KOPT-K1 (cell line): ENCODE data around the gene PDSS2.

ENCODE experiments used
- H3K27ac ChIP-seq: fragments of 200-600 bp; sonication (generic); 2 replicates; pipeline ENCODE4 v1.5.1; 2016; ENCODE audit warnings: antibody characterized with exemption, mild to moderate bottlenecking, low read depth, low read length; ENCODE audit not compliant: poor library complexity, severe bottlenecking
- H3K36me3 ChIP-seq: fragments of 200-600 bp; sonication (generic); 2 replicates; pipeline ENCODE4 v1.5.1; 2017; ENCODE audit warnings: antibody characterized with exemption, mild to moderate bottlenecking, low read length, moderate library complexity; ENCODE audit not compliant: insufficient read depth
- H3K9me3 ChIP-seq: fragments of 200-600 bp; sonication (generic); 2 replicates; pipeline ENCODE4 v1.5.1; 2017; ENCODE audit warnings: antibody characterized with exemption, low read length, mild to moderate bottlenecking; ENCODE audit not compliant: insufficient read depth, poor library complexity, severe bottlenecking

Gene PDSS2

GRCh38 chr6:107459283-107460082, at the start of gene PDSS2:
Gene PDSS2, minus strand, starts transcription at chr6:107459564. Its CDS starts 279 bp downstream, at chr6:107459285.
- H3K9me3 ChIP-seq, result no peaks in the 10 kb centered on the region
- peak within 1 kb of the TSS; percentile 81 for H3K27ac ChIP-seq
- no peaks in the 10 kb centered on the region for H3K36me3 ChIP-seq

GRCh38 chr6:107506145-107506544, 46.8 kb upstream of the PDSS2 start:
- H3K36me3 ChIP-seq, result peaks cover 36% of the 10 kb centered on the region
- no peak overlapping the region for H3K27ac ChIP-seq

GRCh38 chr6:107504270-107505026, 45.1 kb upstream of the PDSS2 start:
- Histone ChIP-seq H3K27ac (no peak overlapping the region), H3K9me3 (no peaks in the 10 kb centered on the region), H3K36me3 (peaks cover 31% of the 10 kb centered on the region)

More at GRCh38 chr6:107506145-107506544, 46.8 kb upstream of the PDSS2 start:
- H3K9me3 ChIP-seq, result no peaks in the 10 kb centered on the region

GRCh38 chr6:107496892-107497684, 37.7 kb upstream of the PDSS2 start:
- Histone ChIP-seq H3K27ac (no peak overlapping the region), H3K9me3 (no peaks in the 10 kb centered on the region), H3K36me3 (no peaks in the 10 kb centered on the region; the same call in 1 of the 2 replicates)

DNA sequence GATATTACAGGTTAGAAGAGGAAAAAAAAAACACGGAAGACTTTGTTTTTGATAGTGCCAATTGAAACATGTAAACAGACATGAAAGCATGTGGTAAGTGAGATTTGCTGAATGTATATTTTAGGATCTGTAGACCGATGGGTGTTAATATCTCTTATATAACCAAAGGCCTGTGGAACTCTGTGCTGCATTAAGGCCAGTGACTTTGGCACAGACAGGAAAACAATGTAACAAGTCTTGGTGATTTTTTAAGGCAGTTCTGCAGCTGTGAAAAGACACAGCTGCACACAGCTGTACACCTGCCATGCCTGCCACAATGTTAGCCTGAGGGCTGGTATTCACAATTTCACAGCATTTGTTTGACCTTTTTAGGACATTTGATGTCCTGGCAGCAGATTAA, 36.6 kb upstream of the PDSS2 start:
- H3K9me3 ChIP-seq, result no peaks in the 10 kb centered on the region
- H3K27ac ChIP-seq, result no peak overlapping the region
- H3K36me3 ChIP-seq, result no peaks in the 10 kb centered on the region; the same call in 1 of the 2 replicates

GRCh38 chr6:107495196-107495643, 35.9 kb upstream of the PDSS2 start:
- no peaks in the 10 kb centered on the region for H3K9me3 ChIP-seq
- no peaks in the 10 kb centered on the region; the same call in 1 of the 2 replicates for H3K36me3 ChIP-seq
- H3K27ac ChIP-seq, result no peak overlapping the region

DNA sequence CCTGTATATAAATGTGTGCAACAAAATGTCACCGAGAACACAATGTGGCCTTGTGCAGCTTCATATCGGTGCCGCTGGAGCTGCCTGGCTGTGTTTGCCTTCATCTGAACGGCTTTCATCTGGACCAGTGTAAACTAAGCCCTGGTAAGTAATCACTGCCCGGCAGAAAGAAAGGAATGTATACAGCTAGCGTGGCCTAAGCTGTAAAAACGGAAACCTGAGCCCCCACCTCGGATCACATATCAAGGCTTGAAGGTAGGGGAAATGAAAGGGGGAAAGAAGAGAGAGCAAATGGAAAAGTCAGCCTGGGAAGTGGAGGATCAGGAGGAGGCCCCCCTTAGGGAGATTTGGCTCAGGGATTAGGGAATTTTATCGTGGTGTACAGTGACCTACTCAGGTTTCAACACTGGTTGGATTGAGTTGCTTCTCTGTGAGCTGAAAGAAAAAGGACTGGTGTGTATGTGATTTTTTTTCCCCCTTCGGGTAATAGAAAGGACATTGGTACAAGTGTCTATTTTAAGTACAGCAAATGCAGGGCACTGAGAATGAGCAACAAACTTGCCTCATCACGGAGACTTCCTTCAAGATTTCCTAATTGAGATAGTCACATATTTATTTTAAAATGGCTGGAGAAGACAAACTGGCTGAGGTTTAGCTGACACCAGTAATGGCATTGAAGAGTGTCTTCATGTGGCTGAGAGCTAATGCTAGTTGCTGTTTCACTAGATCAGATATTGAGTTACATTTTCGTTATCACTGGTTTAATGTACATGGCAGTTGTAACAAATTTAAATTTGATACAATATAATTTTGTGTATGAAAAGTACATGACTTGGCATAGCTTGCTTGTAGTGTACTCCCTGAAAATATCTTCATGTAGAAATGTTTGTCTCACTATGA, 34.0 kb upstream of the PDSS2 start:
- no peak overlapping the region for H3K27ac ChIP-seq

DNA sequence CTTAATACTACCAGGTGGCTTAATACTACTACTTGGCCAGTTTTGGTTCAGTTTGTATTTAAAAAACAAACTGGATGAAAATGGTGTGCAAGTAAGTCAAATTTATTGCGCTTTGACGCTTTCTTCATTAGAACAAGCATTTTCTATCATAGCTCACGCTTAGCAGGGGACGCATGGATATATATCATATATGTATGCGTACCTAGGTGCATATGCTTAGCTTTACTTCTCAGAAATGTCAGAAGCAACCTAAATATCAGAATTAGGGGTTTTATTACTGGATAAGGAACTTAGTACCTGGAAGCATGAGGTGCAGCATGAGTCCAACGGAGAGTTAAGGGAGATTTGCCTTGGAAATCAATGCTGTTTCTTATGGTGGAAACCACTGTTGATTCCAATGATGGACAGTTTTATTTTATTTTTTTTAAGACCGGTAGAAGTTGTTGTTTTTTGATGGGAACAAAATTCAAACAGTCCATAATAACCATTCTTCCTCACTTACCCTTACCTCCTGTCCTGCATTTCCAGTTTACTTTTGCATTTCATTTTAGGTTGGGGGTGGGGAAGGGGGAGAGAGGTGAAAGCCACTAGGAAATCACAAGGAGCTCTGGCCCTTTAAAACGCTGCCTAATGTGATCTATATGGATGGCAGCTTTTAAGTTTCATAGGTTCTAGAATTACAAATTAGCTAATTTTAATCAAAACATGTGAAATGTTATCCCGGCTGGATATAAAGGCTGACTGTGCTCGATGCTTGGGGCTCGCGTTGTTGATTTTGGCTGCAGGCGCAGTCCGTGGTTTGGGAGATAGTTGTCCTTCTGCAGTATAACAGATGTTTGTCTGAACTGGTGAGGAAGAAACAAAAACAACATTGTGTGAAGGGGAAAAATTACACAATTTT, 32.6 kb upstream of the PDSS2 start:
- H3K27ac ChIP-seq, result no peak overlapping the region
- H3K9me3 ChIP-seq, result no peaks in the 10 kb centered on the region
- H3K36me3 ChIP-seq, result no peaks in the 10 kb centered on the region; the same call in 1 of the 2 replicates

More for the DNA sequence above, 34.0 kb upstream of the PDSS2 start:
- no peaks in the 10 kb centered on the region; the same call in 1 of the 2 replicates for H3K36me3 ChIP-seq
- no peaks in the 10 kb centered on the region for H3K9me3 ChIP-seq

DNA sequence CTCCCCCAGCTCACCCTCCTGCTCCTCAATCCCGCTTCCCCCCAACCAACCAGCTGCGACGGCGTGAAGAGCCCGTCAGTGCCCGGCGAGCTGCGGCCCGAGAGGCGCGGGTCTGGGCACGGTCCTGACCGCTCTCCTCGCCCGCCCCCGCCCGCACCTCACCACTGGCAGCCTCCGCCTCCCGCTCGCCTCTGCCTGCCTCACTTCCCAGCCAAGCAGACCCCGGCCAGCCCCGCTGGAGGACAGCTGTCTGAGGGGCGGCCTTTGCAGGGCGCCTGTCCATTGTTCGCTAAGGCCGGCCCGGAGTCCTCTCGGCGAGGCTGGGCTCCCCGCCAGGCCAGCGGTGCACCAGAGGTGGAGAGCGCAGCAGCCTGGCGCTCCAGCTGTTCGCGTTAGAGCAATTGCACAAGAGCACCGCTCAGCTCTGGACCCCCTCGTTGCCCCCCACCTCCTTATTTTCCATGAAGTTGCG, 31.8 kb upstream of the PDSS2 start:
- no peaks in the 10 kb centered on the region for H3K9me3 ChIP-seq
- peak overlapping the region; percentile 58 for H3K27ac ChIP-seq
- no peaks in the 10 kb centered on the region; the same call in 1 of the 2 replicates for H3K36me3 ChIP-seq

DNA sequence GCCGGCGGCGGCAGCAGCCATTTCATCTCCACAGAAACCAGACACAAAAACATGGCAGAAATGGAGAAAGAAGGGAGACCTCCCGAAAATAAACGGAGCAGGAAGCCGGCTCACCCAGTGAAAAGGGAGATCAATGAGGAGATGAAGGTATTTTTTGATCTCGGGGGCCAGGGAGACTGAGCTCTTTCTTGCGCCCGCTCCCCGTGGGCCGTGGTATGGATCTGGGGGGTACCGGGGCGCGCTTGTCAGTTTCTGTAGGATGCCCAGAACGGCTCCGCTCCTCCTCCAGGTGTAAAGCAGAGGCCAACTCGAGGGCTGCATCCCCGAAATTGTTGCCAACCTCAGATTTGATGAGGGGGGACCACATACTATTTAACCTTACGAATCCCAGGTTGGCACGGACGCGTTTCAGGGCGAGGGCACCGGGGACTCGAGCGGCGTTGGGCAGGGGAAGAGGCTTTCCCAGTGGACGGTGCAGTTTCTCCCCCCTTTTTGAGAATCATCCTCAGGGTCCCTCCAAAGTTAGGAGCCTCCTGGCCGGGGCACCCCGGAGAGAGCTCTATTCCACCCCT, 31.3 kb upstream of the PDSS2 start:
- H3K27ac ChIP-seq, result peak overlapping the region; percentile 58
- no peaks in the 10 kb centered on the region; the same call in 1 of the 2 replicates for H3K36me3 ChIP-seq
- H3K9me3 ChIP-seq, result no peaks in the 10 kb centered on the region

GRCh38 chr6:107489636-107490565, 30.5 kb upstream of the PDSS2 start, which contains the start of gene SOBP:
Gene SOBP, plus strand, starts transcription at chr6:107490117. Its CDS starts 500 bp downstream, at chr6:107490617.
- Histone ChIP-seq H3K9me3 (no peaks in the 10 kb centered on the region), H3K27ac (peak within 1 kb of the TSS; percentile 58), H3K36me3 (no peaks in the 10 kb centered on the region; the same call in 1 of the 2 replicates)
